GM13977 (cell line): ENCODE measurements around the gene SVEP1.

Source experiments
- DNase-seq: peaks from one replicate; pipeline ENCODE4 v3.0.0; 2012; ENCODE audit warnings: low spot score
- CTCF ChIP-seq: IDR thresholded peaks from 2 replicates; pipeline ENCODE4 v1.5.1; 2012; ENCODE audit warnings: mild to moderate bottlenecking, control low read depth; ENCODE audit not compliant: insufficient read depth; ENCODE audit errors: extremely low read depth, missing control alignments
- in situ Hi-C: fragments of 300-500 bp; cut with MboI; formaldehyde crosslinking; loops from one replicate; pipeline ENCODE4 v1.12.0; 2022; ENCODE audit warnings: low sequenced_read_pairs, low pct_unique_long_range_greater_than_20kb, mixed read lengths, inconsistent platforms; ENCODE audit not compliant: unreplicated experiment

The SVEP1 gene

GRCh38 chr9:110517483-110517882 lies 62.1 kb downstream of the SVEP1 start:
- no peak for TF ChIP-seq CTCF
- in situ Hi-C loops, result no loop called here
- no peak for DNase-seq

- no peak for DNase-seq
- in situ Hi-C loops, result no loop called here
- no peak for TF ChIP-seq CTCF
Observed at GRCh38 chr9:110514897-110515296, 64.6 kb downstream of the SVEP1 start.

GRCh38 chr9:110512817-110513216 lies 66.7 kb downstream of the SVEP1 start:
- in situ Hi-C loops, result no loop called here
- DNase-seq, result no peak
- no peak for TF ChIP-seq CTCF

- TF ChIP-seq CTCF, result no peak
- no peak for DNase-seq
- in situ Hi-C loops, result no loop called here
Observed at GRCh38 chr9:110509792-110510191, 69.7 kb downstream of the SVEP1 start.

GRCh38 chr9:110502842-110503241 lies 76.7 kb downstream of the SVEP1 start:
- no peak for DNase-seq
- TF ChIP-seq CTCF, result no peak
- in situ Hi-C loops, result no loop called here

GRCh38 chr9:110499608-110500007 lies 79.9 kb downstream of the SVEP1 start:
- TF ChIP-seq CTCF, result no peak
- in situ Hi-C loops, result no loop called here
- DNase-seq, result no peak

- DNase-seq, result no peak
- in situ Hi-C loops, result no loop called here
- no peak for TF ChIP-seq CTCF
Observed at GRCh38 chr9:110487196-110487595, 92.3 kb downstream of the SVEP1 start.
